Spleen (tissue), 7 donors: ENCODE results near the gene FAM181B.

Experiments used
- POLR2A ChIP-seq, 3 donors: fragments of 450-650 bp; IDR thresholded peaks; one replicate each; pipeline ENCODE4 v1.5.1; 2017; ENCODE audit warnings: antibody characterized with exemption in 3 of 3, mild to moderate bottlenecking in 1 of 3
- POLR2AphosphoS5 ChIP-seq, 3 donors: sonication (generic); formaldehyde crosslinking; IDR thresholded peaks; one replicate each; pipeline ENCODE4 v1.5.1; 2017; ENCODE audit warnings: antibody characterized with exemption in 3 of 3
- TF ChIP-seq, protein P1 (sequence below), 11 experiments: fragments of 200-600 bp in 7 of 11; fragments of 450-650 bp in 4 of 11; sonication (generic) in 4 of 11; IDR thresholded peaks in 8 of 11; conservative IDR thresholded peaks in 3 of 11; 1 replicate in 7 of 11; 2 replicates in 4 of 11; pipeline versions ENCODE4 v1.4.0 to v1.8.0; 2016 to 2021; ENCODE audit warnings: antibody characterized with exemption in 11 of 11, inconsistent platforms in 4 of 11, mild to moderate bottlenecking in 1 of 11
- donor health status: DM: no; HTN: no; CAD: no; lungs with moderate emphysema.
- donor health status: DM: no; HTN: no; CAD: no.
- donor health status: DM: no; HTN: no; CAD: no.

DNA sequence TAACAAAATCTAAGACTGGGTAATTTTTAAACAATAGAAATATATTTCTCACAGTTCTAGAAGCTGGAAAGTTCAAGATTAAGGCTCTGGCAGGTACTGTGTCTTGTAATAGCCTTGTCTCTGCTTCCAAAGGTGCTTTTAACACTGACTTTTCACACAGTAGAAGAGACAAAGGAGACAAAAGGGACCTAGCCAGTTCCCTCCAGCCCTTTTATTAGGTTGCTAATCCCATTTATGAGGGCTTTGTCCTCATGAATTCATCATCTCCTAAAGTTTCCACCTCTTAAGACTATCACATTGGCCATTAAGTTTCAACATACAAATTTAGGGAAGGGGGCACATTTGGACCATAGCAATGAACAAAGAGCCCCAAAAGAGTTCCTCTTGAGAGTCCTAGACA, 40.7 kb downstream of the FAM181B start:
- no peak for TF ChIP-seq POLR2A (IDR thresholded peaks at IDR 0.05)
- TF ChIP-seq, protein P1, sequence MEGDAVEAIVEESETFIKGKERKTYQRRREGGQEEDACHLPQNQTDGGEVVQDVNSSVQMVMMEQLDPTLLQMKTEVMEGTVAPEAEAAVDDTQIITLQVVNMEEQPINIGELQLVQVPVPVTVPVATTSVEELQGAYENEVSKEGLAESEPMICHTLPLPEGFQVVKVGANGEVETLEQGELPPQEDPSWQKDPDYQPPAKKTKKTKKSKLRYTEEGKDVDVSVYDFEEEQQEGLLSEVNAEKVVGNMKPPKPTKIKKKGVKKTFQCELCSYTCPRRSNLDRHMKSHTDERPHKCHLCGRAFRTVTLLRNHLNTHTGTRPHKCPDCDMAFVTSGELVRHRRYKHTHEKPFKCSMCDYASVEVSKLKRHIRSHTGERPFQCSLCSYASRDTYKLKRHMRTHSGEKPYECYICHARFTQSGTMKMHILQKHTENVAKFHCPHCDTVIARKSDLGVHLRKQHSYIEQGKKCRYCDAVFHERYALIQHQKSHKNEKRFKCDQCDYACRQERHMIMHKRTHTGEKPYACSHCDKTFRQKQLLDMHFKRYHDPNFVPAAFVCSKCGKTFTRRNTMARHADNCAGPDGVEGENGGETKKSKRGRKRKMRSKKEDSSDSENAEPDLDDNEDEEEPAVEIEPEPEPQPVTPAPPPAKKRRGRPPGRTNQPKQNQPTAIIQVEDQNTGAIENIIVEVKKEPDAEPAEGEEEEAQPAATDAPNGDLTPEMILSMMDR (IDR thresholded peaks at IDR 0.05 in 8 of 11, conservative IDR thresholded peaks at IDR 0.05 in 3 of 11), result no peak
- no peak for TF ChIP-seq POLR2AphosphoS5 (IDR thresholded peaks at IDR 0.05)
